Measurements from ENCODE around the gene CACNA1F. TPM values are rescaled to one million over a fixed set of nuclear protein-coding genes. Genes with fewer than 3 reads are reported as not detected.

Gene CACNA1F
- total and polyA plus RNA-seq, 9 of the 15 experiments (the other 6 are each of a cell fraction or from before 2014, with no cell fraction given) = under 0.01 to 0.41 (median 0.03) TPM; not detected in 3

DNA sequence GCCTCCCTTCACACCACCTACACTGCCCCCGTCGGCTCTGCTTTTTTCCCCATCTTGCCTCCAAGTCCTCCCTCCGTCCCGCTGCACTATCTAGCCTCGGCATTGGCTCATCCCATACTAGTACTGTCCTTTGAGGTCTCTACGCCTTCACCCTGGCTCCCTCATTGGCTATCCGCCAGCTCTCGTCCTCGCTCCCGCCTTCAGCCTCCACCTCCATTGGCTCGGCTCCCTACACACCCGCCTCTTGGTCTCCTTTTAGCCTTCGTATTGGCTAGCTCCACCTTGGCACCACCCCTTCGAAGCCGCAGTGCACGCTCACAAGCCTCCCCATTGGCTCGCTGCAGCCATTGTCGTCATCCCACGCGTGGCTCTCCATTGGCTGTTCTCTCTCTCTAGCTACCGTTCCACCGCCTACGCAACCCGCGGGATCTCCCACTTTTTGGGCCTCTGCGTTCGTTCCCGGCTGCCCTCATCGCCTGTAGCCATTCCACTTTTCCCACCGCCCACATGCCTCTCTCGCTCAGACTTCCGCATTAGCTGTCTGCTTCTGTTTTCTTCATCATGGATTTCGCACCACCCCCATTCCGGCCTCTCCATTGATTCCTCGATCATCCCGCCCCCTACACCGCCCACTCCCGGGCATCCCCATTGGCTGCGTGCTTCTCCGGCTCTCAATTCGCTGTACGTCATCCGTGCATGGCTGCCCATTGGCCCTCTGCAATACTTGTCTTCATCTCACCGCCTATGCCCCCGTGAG, 36.0 kb upstream of the CACNA1F start (continued):
- TF ChIP-seq CBX1 (IDR thresholded peaks at IDR 0.05; ENCODE audit: low read depth) (no peak), NR2C2 (CRISPR knock-in tag; IDR thresholded peaks at IDR 0.05) (no peak), NR2C2 (tag; IDR thresholded peaks at IDR 0.05) (no peak), ZBTB2 (IDR thresholded peaks at IDR 0.05) (no peak), ZNF75A (CRISPR knock-in tag; IDR thresholded peaks at IDR 0.05) (0 out of 2 replicates have a peak, but pooled peaks have one; percentile 24), EP400 (IDR thresholded peaks at IDR 0.05) (peak; percentile 54), MGA (IDR thresholded peaks at IDR 0.05) (peak; percentile 57), CREM (IDR thresholded peaks at IDR 0.05; ENCODE audit: low read depth) (peak; percentile 94), ZNF551 (CRISPR knock-in tag; IDR thresholded peaks at IDR 0.05) (no peak)
- TF ChIP-seq, protein P1, sequence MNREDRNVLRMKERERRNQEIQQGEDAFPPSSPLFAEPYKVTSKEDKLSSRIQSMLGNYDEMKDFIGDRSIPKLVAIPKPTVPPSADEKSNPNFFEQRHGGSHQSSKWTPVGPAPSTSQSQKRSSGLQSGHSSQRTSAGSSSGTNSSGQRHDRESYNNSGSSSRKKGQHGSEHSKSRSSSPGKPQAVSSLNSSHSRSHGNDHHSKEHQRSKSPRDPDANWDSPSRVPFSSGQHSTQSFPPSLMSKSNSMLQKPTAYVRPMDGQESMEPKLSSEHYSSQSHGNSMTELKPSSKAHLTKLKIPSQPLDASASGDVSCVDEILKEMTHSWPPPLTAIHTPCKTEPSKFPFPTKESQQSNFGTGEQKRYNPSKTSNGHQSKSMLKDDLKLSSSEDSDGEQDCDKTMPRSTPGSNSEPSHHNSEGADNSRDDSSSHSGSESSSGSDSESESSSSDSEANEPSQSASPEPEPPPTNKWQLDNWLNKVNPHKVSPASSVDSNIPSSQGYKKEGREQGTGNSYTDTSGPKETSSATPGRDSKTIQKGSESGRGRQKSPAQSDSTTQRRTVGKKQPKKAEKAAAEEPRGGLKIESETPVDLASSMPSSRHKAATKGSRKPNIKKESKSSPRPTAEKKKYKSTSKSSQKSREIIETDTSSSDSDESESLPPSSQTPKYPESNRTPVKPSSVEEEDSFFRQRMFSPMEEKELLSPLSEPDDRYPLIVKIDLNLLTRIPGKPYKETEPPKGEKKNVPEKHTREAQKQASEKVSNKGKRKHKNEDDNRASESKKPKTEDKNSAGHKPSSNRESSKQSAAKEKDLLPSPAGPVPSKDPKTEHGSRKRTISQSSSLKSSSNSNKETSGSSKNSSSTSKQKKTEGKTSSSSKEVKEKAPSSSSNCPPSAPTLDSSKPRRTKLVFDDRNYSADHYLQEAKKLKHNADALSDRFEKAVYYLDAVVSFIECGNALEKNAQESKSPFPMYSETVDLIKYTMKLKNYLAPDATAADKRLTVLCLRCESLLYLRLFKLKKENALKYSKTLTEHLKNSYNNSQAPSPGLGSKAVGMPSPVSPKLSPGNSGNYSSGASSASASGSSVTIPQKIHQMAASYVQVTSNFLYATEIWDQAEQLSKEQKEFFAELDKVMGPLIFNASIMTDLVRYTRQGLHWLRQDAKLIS (CRISPR knock-in tag; IDR thresholded peaks at IDR 0.05) = no peak
